Epithelial cell of esophagus (primary cell): ENCODE measurements around the gene HIPK2.

Source experiments
- DNase-seq: peaks from one replicate; pipeline ENCODE4 v3.0.0; 2010; ENCODE audit warnings: low read depth
- H3K4me3 ChIP-seq: 2 replicates; pipeline ENCODE4 v1.5.1; 2011; ENCODE audit warnings: mild to moderate bottlenecking, low read length, control low read depth
- CTCF ChIP-seq: IDR thresholded peaks from 2 replicates; pipeline ENCODE4 v1.5.1; 2011; ENCODE audit warnings: low read depth, mild to moderate bottlenecking, low read length, control low read depth, inconsistent platforms; ENCODE audit not compliant: insufficient read depth; ENCODE audit errors: missing control alignments

Gene HIPK2

DNA sequence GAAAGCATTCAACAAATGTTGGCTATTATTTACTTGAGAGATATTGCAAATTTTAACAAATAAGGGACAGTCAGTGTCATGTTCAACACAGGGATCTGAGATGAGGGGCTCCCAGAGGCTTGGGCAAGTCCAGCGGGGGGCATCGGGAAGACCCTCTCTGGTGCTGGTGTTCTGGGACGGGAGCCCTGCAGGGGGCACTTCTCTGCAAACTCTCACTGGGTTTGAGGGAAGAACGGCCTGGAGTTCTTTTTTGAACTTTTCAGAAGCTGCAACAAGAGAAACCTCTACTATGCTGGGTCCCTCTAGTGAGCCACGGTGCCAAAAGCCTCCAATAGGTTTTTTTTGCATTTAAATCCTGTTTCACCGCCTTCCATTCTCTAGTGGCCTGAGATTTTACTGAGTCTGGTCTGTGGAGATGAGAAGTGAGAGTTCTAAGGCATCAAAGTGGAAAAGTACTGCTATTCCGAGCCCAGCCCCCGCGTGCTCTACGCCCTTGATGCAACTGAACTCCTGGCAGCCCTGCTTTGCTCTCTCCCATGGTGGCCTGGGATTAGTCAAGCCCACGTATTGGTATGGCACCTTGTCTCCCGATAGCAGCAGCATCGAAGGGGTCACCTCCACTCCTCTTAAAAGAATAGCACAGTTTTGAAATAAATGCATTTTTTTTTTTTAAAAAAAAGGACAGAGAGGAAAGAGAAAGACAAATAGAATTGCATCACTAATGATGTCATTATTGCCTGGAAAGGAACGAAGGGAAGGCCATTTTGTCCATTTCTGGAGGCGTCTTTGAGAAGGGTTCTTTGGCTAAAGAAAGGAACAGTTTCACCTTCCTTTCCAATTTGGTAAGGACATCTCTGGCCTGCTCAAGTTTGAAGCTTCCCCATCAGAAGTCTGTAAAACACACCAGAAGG, 210.8 kb downstream of the HIPK2 start:
- H3K4me3 ChIP-seq = no peak overlapping the region
- DNase-seq = no peak
- TF ChIP-seq CTCF = no peak

DNA sequence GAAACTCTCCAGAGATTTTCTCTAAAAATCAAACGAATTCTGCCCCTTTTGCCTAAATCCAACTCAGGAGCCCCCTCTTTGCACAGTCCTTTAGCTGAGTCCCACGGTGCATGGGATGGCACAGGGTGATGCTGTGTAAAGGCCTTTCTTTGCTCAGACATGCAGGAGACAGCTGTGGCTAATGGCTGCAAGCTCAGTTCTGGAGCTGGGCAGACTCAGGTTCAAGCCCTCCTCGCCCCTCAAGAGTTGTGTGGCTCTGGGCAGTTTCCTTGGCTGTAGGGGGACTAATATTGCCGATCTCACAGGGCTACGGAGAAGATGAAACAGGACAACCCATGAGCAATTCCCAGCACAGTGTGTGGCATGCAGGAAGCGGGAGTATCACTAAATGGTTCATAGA, 211.7 kb downstream of the HIPK2 start:
- no peak for DNase-seq
- TF ChIP-seq CTCF = no peak
- H3K4me3 ChIP-seq = no peak overlapping the region

GRCh38 chr7:139563856-139564255, 213.9 kb downstream of the HIPK2 start:
- H3K4me3 ChIP-seq = no peak overlapping the region
- no peak for TF ChIP-seq CTCF

DNA sequence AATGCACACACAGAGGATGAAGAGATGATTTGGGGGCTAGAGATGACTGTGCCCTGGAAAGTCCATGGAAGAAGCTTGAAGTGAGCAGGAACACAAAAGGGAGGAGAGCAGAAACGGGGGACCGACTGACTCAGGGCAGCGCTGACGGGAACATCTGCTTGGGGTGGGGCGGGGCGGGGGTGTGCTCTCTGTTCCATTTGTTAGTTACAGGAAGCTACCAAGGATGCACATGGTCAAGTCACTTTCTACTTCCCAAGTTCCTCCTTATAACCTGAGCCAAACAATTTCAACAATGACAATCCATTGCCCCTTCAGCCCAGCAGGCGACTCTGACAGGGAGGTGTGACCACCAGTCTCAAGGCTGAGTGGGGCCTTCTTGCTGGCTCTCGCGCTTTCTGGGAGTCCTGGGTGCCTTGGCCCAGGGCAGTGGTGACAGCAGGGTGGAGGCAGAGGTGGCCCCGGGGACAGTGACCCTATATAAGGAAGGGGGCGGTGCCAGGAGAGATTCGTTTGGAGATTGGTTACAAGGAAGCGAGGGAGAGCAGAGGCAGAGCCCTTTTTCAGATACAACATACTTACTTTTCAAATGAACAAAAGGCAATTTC, 214.7 kb downstream of the HIPK2 start:
- TF ChIP-seq CTCF = no peak
- H3K4me3 ChIP-seq = no peak overlapping the region
- no peak for DNase-seq

More at GRCh38 chr7:139563856-139564255, 213.9 kb downstream of the HIPK2 start:
- no peak for DNase-seq

GRCh38 chr7:139562491-139562890, 215.3 kb downstream of the HIPK2 start:
- TF ChIP-seq CTCF = no peak
- H3K4me3 ChIP-seq = no peak overlapping the region
- DNase-seq = no peak

GRCh38 chr7:139560678-139561077, 217.1 kb downstream of the HIPK2 start:
- H3K4me3 ChIP-seq = no peak overlapping the region
- DNase-seq = no peak

More at GRCh38 chr7:139560678-139561077, 217.1 kb downstream of the HIPK2 start:
- no peak for TF ChIP-seq CTCF
